ENCODE data around the gene ANHX.
"Not testable (repeated sequence)": the region's sequence is repeated elsewhere in the genome, so short reads cannot be mapped to it uniquely, and the experiment has no call there.

The ANHX gene

DNA sequence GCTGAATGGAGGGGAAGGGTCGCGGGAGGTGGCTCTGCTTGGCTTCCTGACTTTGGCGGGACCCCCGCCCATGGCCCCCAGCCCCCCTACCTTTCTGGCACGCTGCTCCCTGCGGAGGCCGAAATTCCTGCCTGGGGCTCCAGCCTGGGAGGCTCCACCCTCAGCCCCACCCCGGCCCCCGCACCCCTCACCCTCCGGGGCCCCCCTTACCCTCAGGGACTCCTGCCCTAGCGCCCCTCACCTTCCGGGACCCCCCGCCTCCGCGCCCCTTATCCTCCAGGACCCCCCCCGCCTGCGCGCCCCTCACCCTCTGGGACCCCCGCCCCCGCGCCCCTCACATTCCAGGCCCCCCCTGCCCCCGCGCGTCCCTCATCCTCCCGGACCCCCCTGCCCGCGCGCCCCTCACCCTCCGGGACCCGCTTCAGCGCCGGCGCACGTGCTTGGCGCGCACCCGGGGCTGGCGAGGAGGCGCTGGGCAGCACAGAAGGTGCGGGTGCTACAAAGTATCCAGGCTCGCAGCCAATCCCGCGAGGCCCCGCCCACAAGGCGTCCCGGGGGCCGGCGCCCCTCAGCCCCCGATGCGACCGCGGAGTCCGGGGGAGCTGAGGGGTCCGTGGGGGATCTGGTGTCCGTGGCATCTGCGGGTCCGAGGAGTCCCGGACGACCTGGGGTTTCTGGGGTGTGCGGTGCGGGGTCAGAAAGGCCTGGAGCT, at the start of gene ANHX:
ANHX (minus strand) TSS at position 477 of the 712 bp plus-strand sequence. CDS start 1,521 bp downstream, outside the sequence.
- no peak for DNase-seq

GRCh38 chr12:133264668-133265067, 29.0 kb upstream of the ANHX start:
- not testable (repeated sequence) for DNase-seq

- no peak for DNase-seq
These were observed 28.5 kb upstream of the ANHX start for GRCh38 chr12:133264173-133264572.

- no peak for DNase-seq
These were observed 20.6 kb upstream of the ANHX start for GRCh38 chr12:133256321-133256720.

GRCh38 chr12:133255833-133256232, 20.2 kb upstream of the ANHX start:
- not testable (repeated sequence) for DNase-seq

- no peak for DNase-seq
These were observed 16.1 kb upstream of the ANHX start for GRCh38 chr12:133251732-133252131.

DNA sequence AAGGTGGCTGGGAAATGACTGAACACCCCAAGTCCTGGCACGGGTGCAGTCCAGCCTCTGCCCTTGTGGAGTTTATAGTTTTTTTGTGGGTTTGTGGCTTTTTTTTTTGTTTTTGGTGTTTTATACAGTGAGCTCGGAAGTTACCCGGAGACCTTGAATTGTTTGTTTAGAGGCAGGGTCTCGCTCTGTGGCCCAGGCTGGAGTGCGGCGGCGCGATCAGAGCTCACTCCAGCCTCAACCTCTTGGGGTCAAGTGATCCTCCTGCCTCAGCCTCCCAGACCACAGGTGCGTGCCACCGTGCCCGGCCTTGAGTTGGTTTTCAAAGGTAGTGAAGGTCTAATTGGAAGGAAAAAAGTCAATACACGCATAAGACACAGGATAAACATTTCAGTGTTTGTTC, 879 bp upstream of the ANHX start:
- DNase-seq: no peak

DNA sequence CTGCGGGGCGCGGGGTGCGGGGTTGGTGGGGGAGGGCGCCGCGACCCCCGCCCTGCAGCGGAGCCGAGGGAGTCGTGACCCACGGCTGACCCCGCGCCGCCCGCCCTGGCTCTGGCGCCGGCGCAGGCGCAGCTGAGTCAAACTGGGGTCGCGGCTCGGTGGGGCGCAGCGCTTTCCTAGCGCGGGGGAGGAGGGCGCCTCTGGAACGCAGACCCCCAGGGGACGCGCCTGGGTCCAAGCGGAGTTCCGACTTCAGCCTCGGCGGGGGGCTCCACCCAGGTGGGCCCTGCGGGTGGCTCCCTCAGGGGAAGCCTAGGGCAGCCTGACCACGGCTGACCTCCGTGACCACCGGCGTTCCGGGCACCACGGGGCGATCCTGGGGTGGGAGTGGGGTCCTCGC, 467 bp upstream of the ANHX start:
- no peak for DNase-seq

DNA sequence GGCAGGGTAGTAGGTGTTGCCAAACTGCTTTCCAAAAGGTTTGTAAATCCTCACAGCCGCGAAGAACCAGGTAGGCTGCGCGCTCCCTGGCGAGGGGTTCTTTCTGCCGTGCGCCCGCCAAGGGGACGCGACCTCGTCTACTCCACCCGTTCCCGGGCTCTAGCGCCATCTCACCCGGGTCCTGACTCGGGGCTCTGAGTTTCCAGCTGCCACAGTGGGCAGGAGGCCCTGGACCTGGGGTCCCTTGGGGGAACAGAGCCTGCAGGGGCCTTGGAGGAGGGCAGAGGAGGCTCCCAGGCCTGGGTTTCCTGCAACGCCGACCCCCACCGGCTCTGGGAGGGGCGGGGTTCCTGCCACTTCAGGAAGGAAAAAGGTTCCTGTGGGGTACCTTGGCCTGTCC, 706 bp downstream of the ANHX start:
- no peak for DNase-seq

GRCh38 chr12:133233993-133234564, 1.6 kb downstream of the ANHX start:
- no peak for DNase-seq

GRCh38 chr12:133233006-133233405, 2.7 kb downstream of the ANHX start:
- DNase-seq: no peak

GRCh38 chr12:133231001-133231400, 4.7 kb downstream of the ANHX start:
- DNase-seq: no peak

GRCh38 chr12:133227281-133227852, 8.3 kb downstream of the ANHX start:
- no peak for DNase-seq

DNA sequence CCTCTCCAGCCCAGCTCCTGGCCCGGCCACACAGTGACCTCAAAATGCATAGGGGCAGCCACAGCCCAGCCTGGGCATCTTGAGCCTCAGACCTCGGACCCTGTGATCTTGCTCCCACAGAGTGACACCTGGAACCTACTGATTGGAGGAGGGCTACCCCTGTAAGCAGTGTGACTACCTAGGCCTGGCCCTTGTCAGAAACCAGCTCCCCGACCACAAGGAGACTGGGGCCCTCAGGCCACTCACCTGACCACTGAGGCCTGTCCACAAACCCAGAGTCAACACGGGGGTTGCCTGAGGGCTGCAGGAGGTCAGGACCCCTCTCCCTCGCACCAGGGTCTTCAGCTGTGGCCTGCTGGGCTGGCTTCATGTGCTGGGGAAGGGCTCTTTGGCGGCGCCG, 9.0 kb downstream of the ANHX start:
- DNase-seq: no peak

- no peak for DNase-seq
These were observed 10.2 kb downstream of the ANHX start for GRCh38 chr12:133225527-133225926.

DNA sequence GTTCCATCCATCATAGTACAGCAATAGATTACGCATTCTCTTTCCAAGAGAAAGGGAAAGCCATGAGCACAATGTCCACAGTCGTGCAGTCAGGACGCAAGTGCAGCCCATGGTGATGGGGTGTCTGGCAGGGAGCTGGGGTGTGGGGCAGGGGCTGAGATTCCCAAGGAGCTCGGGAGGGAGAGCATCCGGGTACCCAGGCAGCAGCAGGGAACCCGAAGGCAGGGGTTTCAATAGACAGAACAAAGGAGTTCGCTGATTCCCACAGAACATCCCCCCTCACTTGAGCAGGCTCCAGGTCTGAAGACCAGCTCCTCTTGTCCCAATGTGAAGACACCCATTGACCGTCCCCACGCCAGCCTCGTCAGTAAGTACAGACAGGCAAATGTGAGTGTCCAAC, 13.5 kb downstream of the ANHX start:
- DNase-seq: no peak

DNA sequence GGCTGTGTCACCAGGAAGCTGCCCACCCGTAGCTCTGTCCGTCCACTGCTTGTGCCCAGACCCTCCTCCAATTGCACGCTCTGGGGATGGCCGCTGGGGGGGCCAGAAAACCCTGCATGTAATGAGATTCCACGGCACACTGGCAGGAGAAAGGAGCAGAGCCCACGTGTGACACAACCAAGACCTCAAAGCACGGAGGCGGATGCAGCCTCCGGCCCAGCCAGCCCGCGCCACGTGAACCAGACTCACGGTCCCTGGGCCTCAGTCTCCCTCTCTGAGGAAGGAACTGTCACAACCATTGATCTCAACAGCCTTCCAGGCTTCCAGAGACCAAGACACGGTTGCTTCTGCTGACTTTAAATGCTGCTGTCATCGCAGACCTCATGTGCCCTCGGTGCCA, 14.4 kb downstream of the ANHX start:
- no peak for DNase-seq

DNA sequence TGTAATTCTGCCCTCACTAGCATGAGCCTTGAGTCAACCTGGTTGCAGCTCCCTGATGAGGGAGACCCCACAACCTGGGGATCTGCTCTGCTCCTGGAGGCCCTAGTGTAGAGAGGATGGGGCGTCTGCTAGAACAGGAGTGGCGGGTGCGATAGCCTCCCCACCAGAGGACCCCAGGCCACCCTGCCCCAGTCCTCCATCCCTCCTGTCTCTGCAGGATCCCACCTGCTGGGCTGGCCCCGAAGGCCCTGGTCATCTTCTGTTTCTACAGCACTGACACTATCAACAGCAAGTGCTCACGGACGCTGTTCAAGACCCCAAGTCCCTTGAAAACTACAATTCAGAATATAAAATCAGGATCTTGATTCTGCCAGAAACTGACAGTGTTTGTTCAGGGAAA, 15.2 kb downstream of the ANHX start:
- DNase-seq: no peak

DNA sequence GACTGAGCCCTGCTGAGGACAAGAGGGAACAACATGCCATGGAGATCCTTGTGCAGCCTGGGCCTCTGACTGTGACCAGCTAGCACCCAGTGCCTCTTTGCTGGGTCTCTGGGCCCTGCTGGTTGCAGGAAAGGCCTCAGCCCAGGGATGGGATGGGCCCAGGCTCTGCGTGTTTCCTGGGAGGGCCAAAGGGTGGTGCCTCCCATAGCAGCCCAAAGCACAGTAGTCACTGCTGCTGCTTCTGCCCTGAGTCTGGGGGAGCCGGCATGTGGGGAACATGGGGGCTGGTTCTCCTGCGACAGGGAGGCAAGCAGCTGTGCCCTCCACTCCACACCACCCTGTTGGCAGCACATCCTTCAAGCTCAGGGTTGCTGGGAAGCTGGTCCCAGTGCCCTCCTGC, 18.5 kb downstream of the ANHX start:
- DNase-seq: no peak

GRCh38 chr12:133215724-133216123, 20.0 kb downstream of the ANHX start:
- no peak for DNase-seq

DNA sequence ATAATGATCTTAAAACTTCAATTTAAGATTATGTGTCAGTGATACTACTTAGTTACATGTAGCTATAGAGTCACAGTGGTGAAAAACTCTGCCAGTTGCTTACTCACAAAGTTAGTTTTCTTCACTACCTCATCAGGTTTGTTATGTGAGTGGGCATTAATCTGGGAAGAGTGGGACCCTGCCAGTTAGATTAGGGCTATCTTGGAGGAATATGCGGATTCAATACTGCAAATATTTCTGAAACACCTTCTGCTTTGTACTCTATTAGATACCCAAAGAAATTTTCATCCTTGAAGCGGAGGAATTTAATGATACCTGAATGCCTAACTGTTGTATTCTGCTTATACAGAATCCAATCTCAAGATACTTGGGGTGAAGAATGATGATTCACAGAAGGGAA, 29.3 kb downstream of the ANHX start:
- no peak for DNase-seq

DNA sequence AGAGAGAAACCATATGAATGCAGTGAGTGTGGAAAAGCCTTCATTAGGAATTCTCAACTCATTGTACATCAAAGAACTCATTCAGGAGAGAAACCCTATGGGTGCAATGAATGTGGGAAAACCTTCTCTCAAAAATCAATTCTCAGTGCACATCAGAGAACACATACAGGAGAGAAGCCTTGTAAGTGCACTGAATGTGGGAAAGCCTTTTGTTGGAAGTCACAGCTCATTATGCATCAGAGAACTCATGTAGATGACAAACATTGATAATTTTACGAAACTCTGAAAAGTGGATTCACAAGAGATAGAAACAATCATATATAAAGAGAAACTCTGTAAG, 31.4 kb downstream of the ANHX start:
- DNase-seq: no peak

GRCh38 chr12:133203344-133204263, 32.1 kb downstream of the ANHX start:
- DNase-seq: no peak

Data from femur (tissue), 1 donor.